K562 (cell line): ENCODE measurements around the gene GNAI2. TPM values are rescaled to one million over a fixed set of nuclear protein-coding genes. Genes with fewer than 3 reads are reported as not detected.
A peak's percentile ranks its signal among the peaks of the same experiment; 100 is the strongest.

Experiments
- ATAC-seq: fragments of 200-7000 bp; cut with Tn5 transposase; 3 replicates; pipeline ENCODE4 v1.9.1; 2020; ENCODE audit warnings: moderate library complexity
- BruUV-seq: library from RNA; stranded (reverse); fragments of 400-500 nt; replicated peaks from 2 replicates; lab custom pipeline; 2021; lab: Mats Ljungman, UMichigan
- CTCF ChIA-PET: fragments of 300-600 bp; formaldehyde crosslinking; extraction: SDS; loops from one replicate; lab custom pipeline; 2021; ENCODE audit warnings: low intra/inter-chr PET ratio; lab: Yijun Ruan, JAX
- POLR2A ChIA-PET: fragments of 300-600, 350-650 bp; sonication (Branson Sonifier 250); formaldehyde crosslinking; extraction: SDS; loops from one replicate; lab custom pipeline; 2021; ENCODE audit warnings: antibody characterized with exemption, inconsistent platforms; lab: Yijun Ruan, JAX
- DNase-seq, 4 experiments: peaks; one replicate each; pipeline versions ENCODE4 v3.0.0 to v3.0.0-alpha.2; 2011 to 2018; ENCODE audit warnings: low spot score in 3 of 4, mixed read lengths in 3 of 4; ENCODE audit errors: extremely low read depth in 1 of 4
- FAIRE-seq: peaks from 2 replicates; lab custom pipeline; 2011; peaks lifted over from hg19 to GRCh38; lab: Jason Lieb, UNC
- H2AFZ ChIP-seq: 2 replicates; pipeline ENCODE4 v1.6.0; 2011; ENCODE audit warnings: low read depth, low read length, control low read depth, inconsistent platforms
- H3K27ac ChIP-seq: fragments of 200-600 bp; 3 replicates; pipeline ENCODE4 v1.8.0; 2011; ENCODE audit warnings: low read depth, mild to moderate bottlenecking, control low read depth, inconsistent platforms, low read length, moderate library complexity, mixed read lengths; ENCODE audit errors: extremely low read depth
- H3K27me3 ChIP-seq, 2 experiments: fragments of 300-600 bp in 1 of 2; 2 replicates in 1 of 2; 3 replicates in 1 of 2; pipeline versions ENCODE4 v1.6.0 to v1.8.0; 2011; ENCODE audit warnings: inconsistent platforms in 2 of 2, low read length in 2 of 2, mild to moderate bottlenecking in 1 of 2, mixed read lengths in 1 of 2, moderate library complexity in 1 of 2; ENCODE audit not compliant: control insufficient read depth in 2 of 2, insufficient read depth in 2 of 2
- H3K36me3 ChIP-seq: fragments of 300-600 bp; 3 replicates; pipeline ENCODE4 v1.8.0; 2011; ENCODE audit warnings: mild to moderate bottlenecking, low read length, inconsistent platforms; ENCODE audit not compliant: control insufficient read depth, insufficient read depth
- H3K4me1 ChIP-seq, 2 experiments: fragments of 200-600 bp in 1 of 2; replicated peaks in 1 of 2; 2 replicates in 1 of 2; 3 replicates in 1 of 2; pipeline versions ENCODE4 v1.5.1 to v1.8.0; 2011; ENCODE audit warnings: inconsistent platforms in 2 of 2, low read length in 2 of 2, mild to moderate bottlenecking in 1 of 2, mixed read lengths in 1 of 2, moderate library complexity in 1 of 2; ENCODE audit not compliant: control insufficient read depth in 2 of 2, insufficient read depth in 2 of 2
- H3K4me2 ChIP-seq: 2 replicates; pipeline ENCODE4 v1.6.1; 2011; ENCODE audit warnings: low read length, control low read depth, inconsistent platforms, mixed read lengths; ENCODE audit not compliant: insufficient read depth
- H3K4me3 ChIP-seq: fragments of 200-600 bp; sonication (generic), shearing (Covaris generic); 2 replicates; pipeline ENCODE4 v1.5.1; 2016; ENCODE audit warnings: control low read depth, inconsistent platforms
- H3K79me2 ChIP-seq: fragments of 200-600 bp; 3 replicates; pipeline ENCODE4 v1.8.0; 2011; ENCODE audit warnings: low read length, inconsistent platforms; ENCODE audit not compliant: control insufficient read depth, insufficient read depth
- H3K9ac ChIP-seq, 2 experiments: 2 replicates each; pipeline versions ENCODE4 v1.6.0 to v1.6.1; 2011; ENCODE audit warnings: low read depth in 2 of 2, low read length in 2 of 2, control low read depth in 1 of 2, inconsistent platforms in 1 of 2, mild to moderate bottlenecking in 1 of 2, mixed read lengths in 1 of 2; ENCODE audit not compliant: insufficient read depth in 1 of 2
- H3K9me1 ChIP-seq: one replicate; pipeline ENCODE4 v1.6.0; 2011; ENCODE audit warnings: inconsistent platforms, mild to moderate bottlenecking, low read length, moderate library complexity; ENCODE audit not compliant: control insufficient read depth, insufficient read depth
- H3K9me3 ChIP-seq: replicated peaks from 2 replicates; pipeline ENCODE4 v1.5.1; 2011; ENCODE audit warnings: low read depth, low read length, inconsistent platforms; ENCODE audit not compliant: control insufficient read depth, insufficient read depth
- H4K20me1 ChIP-seq: replicated peaks from 2 replicates; pipeline ENCODE4 v1.6.1; 2011; ENCODE audit warnings: low read length, inconsistent platforms, mixed read lengths; ENCODE audit not compliant: control insufficient read depth, insufficient read depth
- BCL6 ChIP-seq: fragments of 250-450 bp; sonication (Bioruptor Pico); IDR thresholded peaks from 2 replicates; pipeline ENCODE4 v1.4.0; 2020
- BRD9 ChIP-seq: fragments of 450-650 bp; IDR thresholded peaks from 2 replicates; pipeline ENCODE4 v1.6.1; 2018; ENCODE audit warnings: low read depth; ENCODE audit not compliant: partially characterized antibody
- CBX2 ChIP-seq: fragments of 200-600 bp; sonication (generic); IDR thresholded peaks from one replicate; pipeline ENCODE4 v1.6.1; 2012; ENCODE audit warnings: mild to moderate bottlenecking, low read length, inconsistent platforms; ENCODE audit not compliant: insufficient read depth, poor library complexity, severe bottlenecking
- LCOR ChIP-seq: sonication (generic); formaldehyde crosslinking; IDR thresholded peaks from 2 replicates; pipeline ENCODE4 v1.8.0; 2022; ENCODE audit warnings: mild to moderate bottlenecking, missing genetic modification reagents
- RBM14 ChIP-seq: fragments of 200-400 bp; formaldehyde crosslinking; IDR thresholded peaks from 2 replicates; pipeline ENCODE4 v1.6.1; 2018; ENCODE audit warnings: low read depth, mild to moderate bottlenecking, low read length, moderate library complexity, borderline replicate concordance; ENCODE audit not compliant: insufficient read depth
- RBM25 ChIP-seq: fragments of 200-400 bp; formaldehyde crosslinking; IDR thresholded peaks from 2 replicates; pipeline ENCODE4 v1.6.1; 2018; ENCODE audit warnings: low read length, low read depth, moderate library complexity; ENCODE audit not compliant: severe bottlenecking
- SAP30 ChIP-seq: fragments of 200-600 bp; sonication (generic); IDR thresholded peaks from 2 replicates; pipeline ENCODE4 v1.6.1; 2012; ENCODE audit warnings: borderline replicate concordance, low read depth, mild to moderate bottlenecking, moderate library complexity, low read length, control low read depth, inconsistent platforms; ENCODE audit not compliant: insufficient read depth, poor library complexity, severe bottlenecking
- SRSF1 ChIP-seq: fragments of 200-400 bp; formaldehyde crosslinking; IDR thresholded peaks from 2 replicates; pipeline ENCODE4 v1.6.1; 2017; ENCODE audit warnings: mild to moderate bottlenecking, low read depth, low read length, moderate library complexity
- TARDBP ChIP-seq: fragments of 450-650 bp; IDR thresholded peaks from 2 replicates; pipeline ENCODE4 v1.6.1; 2016
- TBL1XR1 ChIP-seq, 2 experiments: IDR thresholded peaks; 2 replicates each; pipeline ENCODE4 v1.6.1; 2012; ENCODE audit warnings: improper control_type of control experiment in 2 of 2, low read length in 2 of 2, mild to moderate bottlenecking in 1 of 2
- ZBTB1 ChIP-seq: sonication (generic); formaldehyde crosslinking; IDR thresholded peaks from 2 replicates; pipeline ENCODE4 v1.8.1; 2023; ENCODE audit warnings: missing genetic modification reagents, low read depth, mild to moderate bottlenecking, borderline replicate concordance
- ZNF561 ChIP-seq: fragments of 450-650 bp; formaldehyde crosslinking; conservative IDR thresholded peaks from 2 replicates; pipeline ENCODE4 v1.4.0; 2020; ENCODE audit warnings: mild to moderate bottlenecking, moderate library complexity
- WGBS: fragments of 100-300 bp; shearing (Covaris generic); methylation state at CpG from one replicate; pipeline ENCODE4 v1.1.6; 2016; ENCODE audit warnings: low coverage, mixed read lengths; ENCODE audit not compliant: insufficient coverage; ENCODE audit errors: missing lambda C conversion rate; 5-methylcytosine and 5-hydroxymethylcytosine counted together
- in situ Hi-C: fragments of 300-500 bp; cut with MboI; formaldehyde crosslinking; loops from 4 replicates; pipeline ENCODE4 v1.15.0; 2018; ENCODE audit warnings: inconsistent platforms, mixed read lengths
- intact Hi-C: fragments of 100-400 bp; cut with micrococcal nuclease; formaldehyde crosslinking; loops from 2 replicates; pipeline ENCODE4 v1.14.2; 2022
- polyA plus RNA-seq, 8 experiments: library from polyadenylated mRNA; depleted of rRNA in 4 of 8; stranded (reverse) in 5 of 8; unstranded in 3 of 8; fragments of >200 nt; fragmentation: Nextera tagmentation in 2 of 8; fragmentation: Illumina TruSeq in 1 of 8; extraction: Ambion mirVana in 2 of 8; extraction: Trizol in 1 of 8; gene quantifications; 2 replicates each; pipeline versions ENCODE4 v1.2.1 to v1.2.3, GENCODE V29; 2011 to 2014; ENCODE audit warnings: inconsistent platforms in 1 of 8, missing spikeins in 1 of 8
- total RNA-seq, 7 experiments: library from RNA; depleted of rRNA in 6 of 7; stranded (reverse); fragments of >200 nt in 6 of 7; fragmentation: Illumina TruSeq in 2 of 7; extraction: Trizol in 2 of 7; gene quantifications; 2 replicates each; pipeline versions ENCODE4 v1.2.1 to v1.2.3, GENCODE V29; 2011 to 2021; ENCODE audit warnings: low replicate concordance in 1 of 7
- TF ChIP-seq, protein P1 (sequence below): fragments of 450-650 bp; IDR thresholded peaks from 2 replicates; pipeline ENCODE4 v1.6.1; 2018; ENCODE audit not compliant: partially characterized antibody

The GNAI2 gene
- total and polyA plus RNA-seq, 9 of the 15 experiments (the other 6 are each of a cell fraction or from before 2014, with no cell fraction given): 1.1 to 72.2 (median 42.7) TPM

DNA sequence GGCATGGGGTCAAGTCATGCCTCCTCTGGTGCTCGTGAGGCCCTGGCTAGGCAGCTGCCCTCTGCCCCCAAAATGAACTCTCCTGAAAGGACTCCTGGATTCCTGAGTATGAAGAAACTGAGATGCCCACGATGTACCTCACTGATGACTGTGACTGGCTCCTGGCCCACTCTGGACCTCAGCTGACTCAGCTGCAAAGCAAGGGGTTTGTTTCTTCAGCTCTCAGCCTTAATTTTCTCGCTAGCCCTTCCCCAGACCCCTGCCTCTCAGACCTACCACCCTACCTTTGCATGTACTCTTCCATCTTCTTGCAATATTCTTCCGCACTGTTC is 5.2 kb upstream of the GNAI2 start:
- Histone ChIP-seq H4K20me1 (no peaks in the 10 kb centered on the region), H3K79me2 (no peaks in the 10 kb centered on the region), H3K4me2 (no peak overlapping the region), H3K9me1 (no peaks in the 10 kb centered on the region), H3K4me1 (peaks cover 31 to 66% of the 10 kb centered on the region in 2 experiments), H3K36me3 (no peaks in the 10 kb centered on the region), H3K4me3 (no peak overlapping the region), H3K9me3 (no peaks in the 10 kb centered on the region), H3K27ac (no peak overlapping the region), H3K9ac (peak overlapping the region in 1 of 2 experiments; percentile 43; a peak in 1 of 4 replicates), H2AFZ (no peak overlapping the region), H3K27me3 (no peaks in the 10 kb centered on the region)
- DNase-seq: no peak
- intact Hi-C loops: no loop called here
- CTCF ChIA-PET: no interaction called here
- POLR2A ChIA-PET: interaction anchor here (0.6 kb wide), 1 partner anchor 52 kb away, joined by 5 read pairs; no protein-coding TSS in a partner anchor
- ATAC-seq: no peak
- 80% methylated on average over 3 of the region's 4 CpGs for WGBS
- no peak for FAIRE-seq
- in situ Hi-C loops: no loop called here
- no TSS peak for BruUV-seq
- TF ChIP-seq TARDBP (no peak), CBX2 (no peak), TBL1XR1 (IDR thresholded peaks at IDR 0.05; ENCODE audit: low read length in 2 of 2) (no peak), RBM25 (no peak), LCOR (CRISPR knock-in tag) (no peak), SAP30 (no peak), BCL6 (CRISPR knock-in tag) (no peak), ZBTB1 (CRISPR knock-in tag) (no peak), RBM14 (no peak), SRSF1 (no peak), ZNF561 (CRISPR knock-in tag) (no peak), BRD9 (no peak)
- TF ChIP-seq, protein P1, sequence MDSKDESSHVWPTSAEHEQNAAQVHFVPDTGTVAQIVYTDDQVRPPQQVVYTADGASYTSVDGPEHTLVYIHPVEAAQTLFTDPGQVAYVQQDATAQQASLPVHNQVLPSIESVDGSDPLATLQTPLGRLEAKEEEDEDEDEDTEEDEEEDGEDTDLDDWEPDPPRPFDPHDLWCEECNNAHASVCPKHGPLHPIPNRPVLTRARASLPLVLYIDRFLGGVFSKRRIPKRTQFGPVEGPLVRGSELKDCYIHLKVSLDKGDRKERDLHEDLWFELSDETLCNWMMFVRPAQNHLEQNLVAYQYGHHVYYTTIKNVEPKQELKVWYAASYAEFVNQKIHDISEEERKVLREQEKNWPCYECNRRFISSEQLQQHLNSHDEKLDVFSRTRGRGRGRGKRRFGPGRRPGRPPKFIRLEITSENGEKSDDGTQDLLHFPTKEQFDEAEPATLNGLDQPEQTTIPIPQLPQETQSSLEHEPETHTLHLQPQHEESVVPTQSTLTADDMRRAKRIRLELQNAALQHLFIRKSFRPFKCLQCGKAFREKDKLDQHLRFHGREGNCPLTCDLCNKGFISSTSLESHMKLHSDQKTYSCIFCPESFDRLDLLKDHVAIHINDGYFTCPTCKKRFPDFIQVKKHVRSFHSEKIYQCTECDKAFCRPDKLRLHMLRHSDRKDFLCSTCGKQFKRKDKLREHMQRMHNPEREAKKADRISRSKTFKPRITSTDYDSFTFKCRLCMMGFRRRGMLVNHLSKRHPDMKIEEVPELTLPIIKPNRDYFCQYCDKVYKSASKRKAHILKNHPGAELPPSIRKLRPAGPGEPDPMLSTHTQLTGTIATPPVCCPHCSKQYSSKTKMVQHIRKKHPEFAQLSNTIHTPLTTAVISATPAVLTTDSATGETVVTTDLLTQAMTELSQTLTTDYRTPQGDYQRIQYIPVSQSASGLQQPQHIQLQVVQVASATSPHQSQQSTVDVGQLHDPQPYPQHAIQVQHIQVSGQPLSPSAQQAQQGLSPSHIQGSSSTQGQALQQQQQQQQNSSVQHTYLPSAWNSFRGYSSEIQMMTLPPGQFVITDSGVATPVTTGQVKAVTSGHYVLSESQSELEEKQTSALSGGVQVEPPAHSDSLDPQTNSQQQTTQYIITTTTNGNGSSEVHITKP: no peak
